T-helper 1 cell treated with Interleukin-12 subunit alpha and Interleukin-12 subunit beta and Interleukin-4 antibody, amounts not matched to agents 30 ng/mL and 1 ng/mL, for 36 hours (primary cell): ENCODE measurements around the gene ALG5. TPM values are rescaled to one million over a fixed set of nuclear protein-coding genes. Genes with fewer than 3 reads are reported as not detected.

Source experiments
- intact Hi-C: fragments of 100-400 bp; cut with micrococcal nuclease; formaldehyde crosslinking; loops from one replicate; pipeline ENCODE4 v1.15.1; 2024
- total RNA-seq: library from RNA; stranded (reverse); gene quantifications from 2 replicates; pipeline ENCODE4 v1.2.3, GENCODE V29; 2022

ALG5 gene
- total RNA-seq, 1 donor from 2014 or later: 40.6 TPM

DNA sequence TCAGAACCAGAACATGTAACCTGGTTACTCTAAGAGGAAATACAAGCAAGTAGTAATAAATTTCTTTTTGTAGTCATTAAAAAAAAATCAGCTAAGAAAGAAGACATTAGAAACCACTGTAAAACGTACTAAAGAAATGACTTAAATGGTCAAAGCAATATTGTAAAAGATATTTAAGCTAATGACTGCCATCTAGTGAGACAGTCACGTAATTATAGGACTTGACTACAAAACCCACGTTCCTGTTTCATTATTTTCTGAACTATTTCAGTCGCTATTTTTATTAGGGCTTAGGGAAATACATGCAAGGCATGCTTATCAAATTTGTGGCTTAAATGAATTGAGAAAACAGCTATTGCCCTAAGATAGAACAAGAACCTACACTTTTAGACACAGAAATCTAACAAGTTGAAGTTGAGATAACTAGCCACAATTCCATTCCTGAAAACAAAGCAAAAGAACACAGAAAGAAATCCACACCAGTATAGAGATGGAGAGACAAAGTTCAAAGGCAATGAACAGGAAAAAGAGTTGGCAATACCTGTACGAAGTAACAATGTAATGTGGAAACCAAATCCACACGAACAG is 17.9 kb downstream of the ALG5 start:
- intact Hi-C loops: loop anchor here (1.0 to 5.0 kb wide), 5 partner anchors 123 to 697 kb away; partner anchors contain the start of gene SPART

DNA sequence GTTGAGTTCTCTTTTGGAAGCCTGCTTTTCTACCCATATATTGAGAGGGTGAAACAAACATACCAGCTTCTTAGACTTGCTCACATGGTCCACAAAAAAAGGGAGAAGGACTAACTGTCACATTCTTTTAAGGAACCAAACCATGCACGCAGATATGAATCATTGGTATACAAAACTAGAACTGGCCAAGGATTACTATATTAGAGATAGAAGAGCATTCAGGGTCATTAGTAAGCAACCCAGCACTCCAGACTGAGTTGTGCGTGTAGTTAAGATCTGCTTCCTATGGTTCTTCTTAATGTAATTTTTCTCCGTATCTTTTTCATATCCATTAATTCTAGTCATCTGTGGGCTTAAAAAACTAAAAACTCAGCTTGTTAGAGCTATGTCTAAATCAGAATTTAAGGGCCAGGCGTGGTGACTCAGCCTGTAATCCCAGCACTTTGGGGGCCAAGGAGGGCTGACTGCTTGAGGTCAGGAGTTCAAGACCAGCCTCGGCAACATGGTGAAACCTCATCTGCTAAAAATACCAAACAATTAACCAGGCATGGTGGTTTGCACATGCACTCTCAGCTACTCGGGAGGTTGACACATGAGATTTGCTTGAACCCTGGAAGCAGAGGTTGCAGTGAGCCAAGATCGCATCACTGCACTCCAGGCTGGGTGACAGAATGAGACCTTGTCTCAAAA is 19.6 kb downstream of the ALG5 start:
- intact Hi-C loops: loop anchor here (5.0 kb wide), 1 partner anchor 632 kb away; the partner anchor contains the start of gene SPART

DNA sequence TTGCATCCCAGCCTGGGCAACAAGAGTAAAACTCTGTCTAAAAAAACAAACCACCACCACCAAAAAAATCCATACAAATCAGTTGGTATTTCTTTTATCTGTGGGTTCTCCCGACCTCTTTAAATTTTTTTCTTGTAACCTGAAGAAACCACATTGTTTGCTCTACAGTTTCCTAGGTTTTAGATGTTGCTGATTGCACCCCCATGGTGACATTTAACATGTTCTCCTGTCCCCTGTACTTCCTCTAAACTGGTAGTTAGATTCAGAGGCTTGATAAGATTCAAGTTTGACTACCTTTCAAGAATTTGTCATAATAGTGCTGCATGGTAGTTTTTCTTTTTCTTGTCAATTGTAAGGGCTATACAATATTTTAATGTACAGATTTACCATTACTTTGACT is 24.0 kb downstream of the ALG5 start:
- intact Hi-C loops: no loop called here

DNA sequence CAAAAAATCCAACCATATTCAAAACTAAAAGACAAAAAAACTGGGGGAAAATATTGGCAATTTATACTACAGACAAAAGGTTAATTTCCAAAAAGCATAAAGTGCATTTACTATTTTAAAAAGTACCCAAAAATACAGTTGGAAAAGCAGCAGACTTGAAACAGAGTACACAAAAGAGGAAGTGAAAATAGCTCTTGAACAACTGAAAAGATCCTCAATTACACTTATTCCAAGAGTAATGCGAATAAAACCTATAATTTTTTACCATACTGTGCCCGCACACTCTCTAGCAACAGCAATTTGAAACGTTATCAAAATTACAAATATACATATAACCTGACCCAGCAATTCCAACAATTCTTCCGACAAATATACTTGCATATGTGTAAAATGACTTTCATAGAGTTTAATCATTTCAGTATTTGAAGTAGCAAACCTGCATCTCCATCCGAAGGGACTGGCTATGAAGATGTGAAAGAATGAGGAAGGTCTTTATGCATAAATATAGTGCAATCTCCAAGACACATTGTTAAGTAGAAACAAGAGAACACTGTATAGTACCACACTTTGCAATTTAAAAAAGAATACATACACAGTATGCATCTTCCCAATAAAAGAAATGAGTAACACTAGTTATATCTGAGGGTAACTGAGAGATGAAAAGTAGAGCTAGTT is 25.4 kb downstream of the ALG5 start:
- intact Hi-C loops: no loop called here

DNA sequence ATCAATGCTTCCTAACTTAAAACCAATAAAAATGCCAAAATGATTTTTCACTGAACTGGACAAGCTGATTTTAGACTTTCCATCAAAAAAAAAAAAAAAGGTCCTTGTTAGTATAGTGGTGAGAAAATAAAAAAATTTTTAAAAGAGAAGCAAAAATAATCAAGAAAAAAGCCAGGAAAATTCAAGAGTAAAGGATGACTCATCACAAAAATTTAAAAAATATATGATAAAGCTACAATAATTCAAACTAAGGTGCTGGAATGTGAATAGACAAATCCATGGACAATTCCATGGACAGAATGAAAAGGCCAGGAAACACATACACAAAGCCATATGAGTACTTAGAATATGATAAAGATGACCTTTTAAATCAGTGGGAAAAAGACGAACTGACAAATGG is 26.1 kb downstream of the ALG5 start:
- intact Hi-C loops: no loop called here

DNA sequence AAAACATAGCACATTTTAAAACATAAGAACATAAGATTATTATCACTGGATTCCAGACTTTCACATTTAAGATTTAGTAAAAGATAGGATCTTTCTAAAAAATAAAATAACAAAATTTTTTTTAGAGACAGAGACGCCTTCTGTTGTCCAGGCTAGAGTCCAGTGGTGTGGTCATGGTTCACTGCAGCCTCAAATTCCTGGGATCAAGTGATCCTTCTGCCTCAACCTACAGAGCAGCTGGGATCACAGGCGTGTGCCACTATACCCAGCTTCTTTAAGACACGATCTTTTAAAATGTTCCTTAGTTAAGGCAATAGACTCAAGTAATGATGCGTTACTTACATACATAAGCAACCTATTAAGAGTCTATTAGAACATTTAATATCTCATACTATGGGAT is 32.7 kb downstream of the ALG5 start:
- intact Hi-C loops: no loop called here

DNA sequence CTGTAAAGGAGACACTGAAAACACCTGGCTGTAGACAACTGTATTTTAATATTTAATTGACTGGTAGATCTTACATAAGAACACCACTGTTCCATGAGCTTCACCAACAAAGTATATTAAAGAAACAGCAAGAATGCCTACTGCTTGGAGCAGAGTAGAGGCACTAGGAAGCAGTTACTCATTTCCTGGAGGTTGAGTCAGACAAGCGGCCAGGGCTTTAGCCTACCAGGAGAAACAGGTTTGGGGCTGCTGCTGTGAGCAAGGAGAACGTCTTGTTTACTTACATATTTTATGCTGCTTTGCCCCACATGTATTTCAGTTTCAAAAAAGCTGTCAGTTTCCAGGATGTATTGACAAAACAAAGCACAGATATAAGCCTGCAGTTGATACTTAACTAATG is 33.4 kb downstream of the ALG5 start:
- intact Hi-C loops: no loop called here

DNA sequence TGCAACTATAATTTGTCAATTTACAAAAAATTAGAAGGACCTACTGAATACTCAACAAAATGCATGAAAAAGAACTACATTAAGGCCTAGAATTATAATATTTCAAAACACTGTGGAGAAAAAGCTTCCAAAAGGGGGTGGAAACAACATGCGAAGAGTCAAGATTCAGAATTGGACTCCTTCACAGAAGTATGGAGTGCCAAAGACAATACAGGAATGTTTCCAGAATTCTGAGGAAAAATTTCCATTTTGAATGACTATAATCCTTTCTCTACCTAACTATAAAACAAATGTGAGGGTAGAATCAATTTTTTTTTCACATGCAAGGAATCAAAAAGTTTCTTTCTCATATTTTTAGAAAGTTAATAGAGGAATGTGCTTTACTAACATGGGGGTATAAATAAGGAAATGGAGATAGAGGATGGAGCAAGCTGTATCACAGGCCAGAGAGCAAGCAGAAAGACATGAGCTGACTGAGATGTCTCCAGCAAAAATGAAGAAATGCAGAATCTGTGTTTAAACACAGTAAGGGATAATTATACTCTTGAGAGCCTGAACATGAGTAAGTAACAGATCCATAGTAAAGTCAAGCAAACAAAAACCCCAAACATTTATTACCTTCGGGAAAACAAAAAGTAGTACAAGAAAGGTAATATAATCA is 39.6 kb downstream of the ALG5 start:
- intact Hi-C loops: no loop called here

DNA sequence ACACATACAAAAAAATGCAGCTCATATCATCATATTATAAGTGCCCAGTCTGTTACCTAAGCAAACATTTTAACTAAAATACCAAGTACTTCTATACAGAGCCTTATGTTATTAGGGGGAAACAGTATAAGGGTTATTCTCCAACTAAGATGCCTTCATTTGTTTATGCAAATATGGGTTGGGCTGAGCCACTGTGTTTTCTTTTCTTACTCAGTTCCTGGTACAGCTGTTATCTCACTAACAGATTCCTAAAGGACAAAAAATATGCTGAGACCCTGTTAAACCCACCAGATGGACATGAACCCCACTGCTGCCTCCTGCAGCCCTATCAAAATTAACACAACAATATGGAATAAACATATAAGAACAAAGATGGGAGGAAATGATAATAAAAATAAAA is 44.6 kb downstream of the ALG5 start:
- intact Hi-C loops: no loop called here

DNA sequence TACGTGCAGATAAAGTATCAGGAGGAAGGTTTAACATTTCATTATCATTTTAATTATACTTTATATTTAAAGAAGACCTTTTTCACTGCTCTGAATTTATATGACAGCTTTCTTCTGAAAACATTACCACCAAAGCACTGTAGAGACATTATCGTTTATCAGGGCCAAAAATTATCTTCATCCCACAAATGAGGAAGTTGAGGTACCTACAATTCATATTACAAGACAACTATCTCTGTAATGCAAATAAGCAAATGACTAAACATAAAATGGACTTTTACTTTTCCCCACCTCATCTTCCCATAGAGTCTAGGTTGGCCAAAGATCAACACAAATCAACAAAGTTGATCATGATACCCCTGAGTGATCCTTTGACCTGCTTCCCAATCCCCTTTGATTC is 48.2 kb downstream of the ALG5 start:
- intact Hi-C loops: no loop called here

DNA sequence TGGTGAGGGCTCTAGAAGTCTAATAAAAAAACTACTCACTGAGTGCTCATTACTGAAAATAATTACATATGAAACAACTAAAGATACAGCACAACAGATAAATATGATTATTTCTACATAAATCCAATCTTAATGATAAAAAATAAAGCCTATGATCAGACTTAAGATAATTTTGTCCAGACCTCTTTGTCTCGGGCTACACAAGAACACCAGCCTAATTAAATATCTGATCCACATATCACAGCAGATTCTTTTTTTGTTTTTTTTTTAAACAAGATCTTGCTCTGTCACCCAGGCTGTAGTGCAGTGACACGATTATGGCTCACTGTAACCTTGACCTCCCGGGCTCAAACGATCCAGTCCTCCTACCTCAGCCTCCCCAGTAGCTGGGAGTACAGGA is 48.8 kb downstream of the ALG5 start:
- intact Hi-C loops: no loop called here

DNA sequence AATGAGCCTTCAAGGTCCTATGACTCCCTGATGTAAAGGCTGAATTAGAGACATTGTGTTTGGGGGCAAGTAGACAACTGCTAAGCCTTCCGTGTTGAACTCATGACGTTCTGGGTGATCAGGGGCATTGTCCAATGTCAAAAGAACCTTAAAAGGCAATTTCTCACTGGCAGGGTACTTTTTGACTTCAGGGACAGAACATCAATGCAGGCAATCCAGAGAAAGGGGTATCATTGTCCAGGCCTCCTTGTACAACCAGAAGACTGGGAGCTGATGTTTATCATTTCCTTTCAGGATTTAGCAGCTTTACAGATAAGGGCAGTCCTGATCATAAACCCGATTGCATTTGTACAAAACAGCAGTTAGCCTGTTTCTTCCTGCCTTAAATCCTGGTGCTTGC is 54.1 kb downstream of the ALG5 start:
- intact Hi-C loops: no loop called here

DNA sequence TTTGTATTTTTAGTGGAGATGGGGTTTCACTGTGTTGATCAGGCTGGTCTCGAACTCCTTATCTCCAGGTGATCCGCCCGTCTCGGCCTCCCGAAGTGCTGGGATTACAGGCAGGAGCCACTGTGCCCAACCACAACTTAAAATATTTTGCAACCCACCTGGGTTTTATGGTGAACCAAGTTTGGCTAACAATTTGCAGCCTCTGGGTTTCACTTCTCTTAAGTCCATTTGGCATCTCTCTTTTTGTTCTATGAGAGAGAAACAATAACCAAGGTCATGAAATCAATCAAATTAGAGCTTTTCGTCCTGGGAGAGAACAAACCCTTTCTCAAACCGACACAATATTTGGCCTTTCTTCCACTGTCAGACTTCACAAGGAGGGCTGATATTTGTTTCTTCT is 73.5 kb downstream of the ALG5 start:
- intact Hi-C loops: no loop called here

DNA sequence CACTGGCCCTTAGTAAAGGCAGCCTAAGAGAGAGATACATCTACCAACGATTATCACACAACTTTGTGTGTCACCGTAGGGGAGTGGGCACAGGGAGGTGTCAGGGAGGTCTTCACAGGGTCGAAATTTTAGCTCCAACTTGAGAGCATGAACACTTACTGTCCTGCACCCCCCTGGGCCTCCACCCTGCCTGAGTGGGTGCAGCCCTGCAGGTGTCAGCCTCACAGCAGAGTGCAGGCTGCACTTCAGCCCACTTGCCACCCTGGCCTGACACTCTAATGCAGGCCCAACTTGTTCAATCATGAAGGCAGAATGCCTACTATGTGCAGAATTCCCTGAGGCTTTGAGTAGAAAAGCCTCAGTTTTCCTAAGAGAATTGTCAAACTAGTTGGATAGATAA is 75.1 kb downstream of the ALG5 start:
- intact Hi-C loops: no loop called here

DNA sequence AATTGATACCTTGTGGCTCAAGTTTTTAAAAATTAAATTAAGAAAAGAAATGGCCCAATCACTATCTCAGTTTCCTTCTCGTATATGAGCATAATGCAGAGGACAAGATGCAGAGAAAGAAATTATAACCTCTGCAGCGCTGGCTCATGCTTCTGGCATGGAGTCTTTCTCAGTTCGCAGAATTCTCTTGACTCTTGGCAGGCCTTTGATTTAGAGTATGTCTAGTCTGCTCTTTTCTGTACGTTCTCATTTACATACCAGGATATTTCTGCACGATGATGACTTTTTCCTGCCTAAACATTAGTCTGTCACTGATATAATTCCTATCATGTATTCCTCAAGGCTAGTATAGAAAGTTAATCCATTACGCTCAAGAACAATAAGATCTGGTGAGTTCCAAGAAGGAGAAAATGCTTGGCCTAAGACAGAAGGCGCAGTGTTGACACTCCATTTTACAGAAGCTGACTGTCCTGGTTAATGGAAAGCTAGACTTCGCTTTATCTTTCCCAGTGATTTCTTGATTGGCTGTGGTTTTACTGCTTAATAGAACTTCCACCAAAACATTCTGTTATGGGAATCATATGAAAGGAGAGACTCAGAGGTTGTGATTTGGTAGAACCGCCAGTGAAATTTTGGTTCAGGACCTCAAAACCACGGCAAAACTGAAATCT is 77.4 kb downstream of the ALG5 start:
- intact Hi-C loops: no loop called here

DNA sequence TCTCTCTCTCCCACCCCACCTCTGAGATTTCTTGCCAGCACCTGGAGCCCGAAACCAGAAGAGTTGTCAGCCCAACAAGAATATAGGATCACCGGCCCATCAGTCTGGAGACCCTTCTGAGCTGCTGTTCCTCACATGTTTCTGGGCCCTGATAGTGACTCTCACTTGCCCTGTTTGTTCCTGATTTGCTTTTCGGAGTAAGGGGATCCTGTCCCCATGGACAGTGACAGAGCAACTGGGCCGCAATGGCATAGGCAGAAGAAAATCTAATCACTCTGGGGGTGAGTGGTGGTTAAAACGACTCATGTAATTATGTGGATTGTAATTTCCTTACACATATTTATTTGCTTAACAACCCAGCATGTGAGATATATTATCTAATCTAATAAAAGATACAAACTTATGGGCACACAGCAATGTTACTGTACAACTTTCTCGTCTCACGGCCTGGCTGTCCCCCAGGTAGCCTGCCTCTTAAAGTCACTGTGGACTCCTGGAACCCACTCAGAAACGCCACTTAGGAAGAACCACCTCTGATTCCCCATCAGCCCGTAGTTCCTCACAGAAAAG is 78.4 kb downstream of the ALG5 start:
- intact Hi-C loops: no loop called here

DNA sequence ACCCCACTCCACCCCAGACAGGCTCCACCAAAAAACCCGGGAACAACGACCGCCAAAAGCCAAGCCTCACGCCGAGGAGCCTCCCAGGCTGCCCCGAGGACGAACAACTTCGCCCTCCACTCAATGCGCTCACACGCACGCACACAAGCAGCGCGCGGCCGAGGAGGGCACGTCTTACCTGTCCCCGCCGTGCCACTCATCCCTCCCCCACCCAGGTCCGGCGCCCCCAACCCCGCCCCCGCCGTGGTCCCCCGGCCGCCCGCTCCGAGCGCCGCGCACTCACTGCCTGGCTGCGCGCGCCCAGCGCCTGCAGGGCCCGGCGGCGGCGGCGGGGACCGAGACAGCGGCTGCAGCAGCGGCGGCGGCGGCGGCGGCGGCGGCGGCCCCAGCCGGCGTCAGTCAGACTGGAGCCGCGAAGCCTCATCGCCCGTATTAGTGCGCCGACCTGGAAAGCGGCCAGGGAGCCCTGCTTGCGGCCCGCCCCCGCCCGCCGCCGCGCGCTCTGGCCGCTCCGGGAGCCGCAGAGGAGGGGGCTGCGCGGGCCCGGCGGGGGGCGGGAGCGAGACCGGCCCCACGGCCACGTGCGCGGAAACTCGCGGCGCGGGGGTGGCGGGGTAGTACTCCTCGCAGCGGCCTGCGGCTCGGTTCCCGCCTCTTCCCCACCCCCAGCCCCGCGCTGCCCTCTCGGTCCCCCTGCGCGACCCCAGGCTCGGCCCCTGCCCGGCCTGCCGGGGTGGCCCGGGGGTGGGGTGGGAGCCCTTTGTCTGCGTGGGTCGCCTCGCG is 79.1 kb downstream of the ALG5 start, which contains the start of gene SMAD9:
SMAD9 (minus strand) TSS at position 406 of the 783 bp plus-strand sequence. CDS start 40,549 bp downstream, outside the sequence.
- intact Hi-C loops: no loop called here

DNA sequence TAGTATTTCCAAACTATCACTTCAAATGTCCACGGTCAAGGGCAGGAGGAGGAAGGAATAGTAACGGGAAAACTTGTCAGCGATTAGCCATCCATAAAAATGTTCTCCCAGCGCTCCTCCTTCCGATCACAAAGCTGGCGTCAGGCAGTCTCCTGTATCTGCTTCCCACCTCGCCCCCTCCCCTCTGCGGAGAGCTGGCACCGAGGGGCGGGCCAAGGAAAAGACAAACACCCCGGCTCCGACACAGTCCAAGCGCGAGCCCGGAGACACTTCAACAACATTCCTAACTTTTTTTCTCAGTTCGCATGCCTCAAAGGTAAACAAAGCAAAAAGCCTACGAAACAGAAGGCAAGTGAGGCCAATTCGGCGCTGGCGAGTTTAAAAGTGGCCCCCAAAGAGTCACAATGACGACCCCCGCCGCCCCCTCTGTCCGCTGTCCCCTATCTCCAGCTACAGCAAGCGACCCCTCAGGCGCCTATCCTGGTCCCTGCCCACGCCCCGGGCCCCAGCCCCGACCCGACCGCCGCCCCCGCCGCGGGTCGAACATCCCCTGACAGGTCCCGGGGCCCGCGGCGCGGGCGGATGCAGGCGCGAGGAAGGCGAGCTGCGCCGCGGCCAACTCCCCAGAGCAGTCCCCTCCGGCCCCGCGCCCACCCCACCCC is 79.8 kb downstream of the ALG5 start:
- intact Hi-C loops: no loop called here

DNA sequence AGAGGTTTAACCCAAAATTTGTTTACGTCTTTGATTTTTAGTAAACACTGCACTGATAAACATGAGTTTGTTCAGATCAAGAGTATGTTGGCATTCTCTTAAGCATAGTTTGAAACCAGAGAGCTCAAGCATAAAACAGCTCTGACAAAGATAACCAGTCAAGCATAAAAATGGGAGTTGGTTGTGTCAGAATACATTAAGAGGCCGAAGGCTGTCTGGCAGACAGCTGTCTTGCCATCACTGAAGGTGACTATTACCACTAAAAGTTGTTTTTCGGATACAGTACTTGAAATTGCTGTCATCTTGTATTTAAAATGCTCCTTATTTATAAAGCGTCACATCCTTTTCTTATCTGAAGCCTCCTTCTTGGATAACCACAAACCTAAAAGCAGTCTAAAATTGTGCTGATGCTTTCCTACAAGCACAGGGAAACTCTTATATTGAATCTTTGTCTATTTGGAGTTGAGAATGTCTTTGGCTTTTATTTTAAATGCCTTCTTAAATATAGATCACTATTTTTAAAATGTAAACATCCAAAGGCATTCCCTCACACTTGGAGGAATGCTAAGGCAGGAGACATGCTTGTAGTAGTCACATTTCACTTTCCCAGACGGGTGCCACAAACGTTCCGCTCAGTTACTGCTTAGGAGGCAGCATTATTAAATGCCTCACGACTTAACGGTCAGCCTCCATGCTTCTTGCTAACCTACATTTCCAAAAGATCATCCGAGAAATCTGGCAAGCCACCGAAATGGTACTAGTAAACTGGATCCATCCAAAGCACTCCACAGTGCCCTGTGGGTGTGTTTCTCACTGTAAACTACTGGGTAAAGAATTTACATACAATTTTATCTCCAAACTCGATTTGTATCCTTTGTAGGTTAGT is 80.7 kb downstream of the ALG5 start:
- intact Hi-C loops: no loop called here
